Right cardiac atrium (tissue), 5 donors: Measurements from ENCODE around the gene LRMDA. TPM values are rescaled to one million over a fixed set of nuclear protein-coding genes. Genes with fewer than 3 reads are reported as not detected.

Experiments used
- ATAC-seq, 2 donors: fragments of 200-7000 bp; cut with Tn5 transposase; one replicate each; pipeline versions ENCODE4 v1.8.0 to v1.9.1; 2020; ENCODE audit warnings: moderate library complexity in 2 of 2, mild to moderate bottlenecking in 1 of 2
- DNase-seq, 3 donors: peaks; one replicate each; pipeline ENCODE4 v3.0.0-alpha.2; 2020
- H3K27ac ChIP-seq: one replicate; pipeline ENCODE4 v1.5.1; 2013; ENCODE audit warnings: mild to moderate bottlenecking, low read length, control low read depth, moderate library complexity
- H3K27me3 ChIP-seq: one replicate; pipeline ENCODE4 v1.6.1; 2013; ENCODE audit not compliant: control insufficient read depth, insufficient read depth
- H3K4me1 ChIP-seq: one replicate; pipeline ENCODE4 v1.6.1; 2013; ENCODE audit warnings: low read length; ENCODE audit not compliant: control insufficient read depth, insufficient read depth
- H3K4me3 ChIP-seq: one replicate; pipeline ENCODE4 v1.5.1; 2013; ENCODE audit warnings: low read length, control low read depth
- H3K9me3 ChIP-seq: one replicate; pipeline ENCODE4 v1.6.1; 2013; ENCODE audit warnings: low read length; ENCODE audit not compliant: control insufficient read depth
- WGBS: extraction: QIAGEN DNeasy Blood & Tissue Kit; methylation state at CpG from one replicate; pipeline ENCODE4 v1.1.7; 2013; 5-methylcytosine and 5-hydroxymethylcytosine counted together
- intact Hi-C, 4 donors: fragments of 100-400 bp; cut with DNase I; formaldehyde crosslinking; loops; one replicate each; pipeline versions ENCODE4 v1.11.0 to v1.14.0; 2022 to 2023
- polyA plus RNA-seq: library from polyadenylated mRNA; stranded (reverse); fragments of 200-250 nt; gene quantifications from one replicate; pipeline ENCODE4 v1.2.3, GENCODE V29; 2013
- total RNA-seq, 4 donors: library from RNA; stranded (reverse); fragmentation: NEBNext Ultra II Directional; extraction: Animal tissue kit (Norgen Biotek cat#: 25700); gene quantifications; one replicate each; pipeline ENCODE4 v1.2.1, GENCODE V29; 2021
- donor health status: healthy with polysubstance abuse.
- donor health status: DM: no; HTN: yes; CAD: no.
- donor health status: DM: no; HTN: no; CAD: no.
- donor health status: DM: no; HTN: yes; CAD: no; lungs with severe emphysema.
- donor health status: DM: yes; HTN: yes; CAD: no.

LRMDA gene
- total and polyA plus RNA-seq, 5 donors = 42.7 to 97.9 (median 48.8) TPM

DNA sequence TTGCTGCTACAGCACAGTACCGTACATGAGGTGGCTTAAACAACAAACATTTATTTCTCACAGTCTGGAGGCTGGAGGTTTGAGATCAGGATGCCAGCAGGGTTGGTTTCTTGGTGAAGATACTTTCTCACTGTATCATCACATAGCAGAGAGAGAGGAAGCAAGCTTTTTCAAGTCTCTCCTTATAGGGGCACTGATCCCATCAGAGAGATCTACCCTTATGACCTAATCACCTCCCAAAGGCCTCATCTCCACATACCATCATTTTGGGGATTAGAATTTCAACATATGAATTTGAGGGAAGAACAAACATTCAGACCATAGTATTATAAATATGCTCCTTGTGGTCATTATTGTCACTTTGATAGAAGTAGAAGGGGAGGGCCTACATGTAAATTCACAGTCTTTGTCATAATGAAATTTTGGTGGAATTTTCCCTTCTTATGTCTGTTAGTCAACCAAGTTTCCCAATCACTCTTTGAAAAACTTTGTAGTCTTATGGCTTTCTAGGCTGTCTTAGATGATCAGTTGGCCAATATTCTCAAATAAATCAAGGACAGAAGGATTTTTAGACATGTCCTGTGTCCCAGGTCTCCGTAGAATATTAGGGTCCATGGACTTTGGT is 606.2 kb downstream of the LRMDA start:
- Histone ChIP-seq H3K4me1 (no peaks in the 10 kb centered on the region), H3K9me3 (no peaks in the 10 kb centered on the region), H3K27me3 (no peaks in the 10 kb centered on the region), H3K27ac (no peak overlapping the region), H3K4me3 (no peak overlapping the region)
- WGBS = 96% methylated on average over 2 of the region's 2 CpGs
- intact Hi-C loops = loop anchor here (2.0 to 10.0 kb wide), 3 partner anchors 637 to 643 kb away; partner anchors contain the start of gene ZNF503 (in 2 of the 4)
- ATAC-seq = no peak
- no peak for DNase-seq

DNA sequence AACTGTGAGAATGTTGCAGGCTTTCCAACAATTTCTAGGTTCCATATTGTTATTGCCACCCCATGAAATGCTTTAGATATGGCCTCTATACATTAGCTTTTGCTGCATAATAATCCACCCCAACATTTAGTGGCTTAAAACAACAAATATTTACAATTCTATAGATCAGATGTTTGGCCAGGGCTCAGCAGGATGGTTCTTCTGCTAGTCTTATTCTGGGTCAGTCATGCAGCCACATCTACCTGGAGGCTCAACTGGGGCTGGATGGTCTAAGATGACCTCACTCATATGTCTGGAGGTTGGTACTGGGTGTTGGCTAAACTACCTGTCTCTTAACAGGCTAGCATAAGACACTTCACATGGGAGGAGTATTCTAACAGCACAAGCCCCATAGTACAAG is 607.3 kb downstream of the LRMDA start:
- no peak for DNase-seq
- no peaks in the 10 kb centered on the region for H3K27me3 ChIP-seq
- H3K4me1 ChIP-seq = no peaks in the 10 kb centered on the region
- no peak overlapping the region for H3K27ac ChIP-seq
- intact Hi-C loops = loop anchor here in 2 of 4 donors (5.0 to 10.0 kb wide), 2 partner anchors 641 to 644 kb away; no protein-coding TSS in a partner anchor
- H3K9me3 ChIP-seq = no peaks in the 10 kb centered on the region
- no peak for ATAC-seq
- H3K4me3 ChIP-seq = no peak overlapping the region

GRCh38 chr10:76040107-76040829 is 608.8 kb downstream of the LRMDA start:
- Histone ChIP-seq H3K9me3 (no peaks in the 10 kb centered on the region), H3K27ac (no peak overlapping the region), H3K27me3 (no peaks in the 10 kb centered on the region), H3K4me3 (no peak overlapping the region), H3K4me1 (no peaks in the 10 kb centered on the region)
- DNase-seq (no peak), ATAC-seq (no peak)
- 94% methylated on average over 6 of the region's 6 CpGs for WGBS
- intact Hi-C loops = no loop called here

GRCh38 chr10:76040830-76041220 is 609.4 kb downstream of the LRMDA start:
- ATAC-seq (no peak), DNase-seq (no peak)
- WGBS = 94% methylated on average over 6 of the region's 6 CpGs
- Histone ChIP-seq H3K9me3 (no peaks in the 10 kb centered on the region), H3K27ac (no peak overlapping the region), H3K4me1 (no peaks in the 10 kb centered on the region), H3K27me3 (no peaks in the 10 kb centered on the region), H3K4me3 (no peak overlapping the region)
- intact Hi-C loops = no loop called here

DNA sequence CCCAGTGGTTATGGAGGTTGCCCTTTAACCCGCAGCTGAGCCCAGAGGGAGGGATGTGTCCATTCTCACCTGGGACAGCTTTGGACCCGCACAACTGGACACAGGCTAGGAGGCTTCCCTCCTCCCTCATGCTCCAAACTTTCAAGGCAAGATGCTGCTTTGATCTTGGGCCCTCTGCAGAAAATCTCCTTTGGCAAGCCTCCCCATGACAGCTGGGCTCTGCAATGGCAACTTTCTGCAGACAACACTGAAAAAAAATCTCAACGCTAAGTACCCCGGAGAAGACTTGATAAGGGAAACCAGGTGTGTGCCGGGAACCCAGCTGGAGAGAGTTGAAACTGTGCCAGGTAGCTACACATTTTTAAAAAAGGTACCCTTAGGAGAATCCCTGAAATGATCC is 610.1 kb downstream of the LRMDA start:
- 83% methylated on average over 5 of the region's 5 CpGs for WGBS
- Histone ChIP-seq H3K4me3 (no peak overlapping the region), H3K27me3 (no peaks in the 10 kb centered on the region), H3K9me3 (no peaks in the 10 kb centered on the region), H3K4me1 (no peaks in the 10 kb centered on the region), H3K27ac (no peak overlapping the region)
- intact Hi-C loops = no loop called here
- no peak for ATAC-seq
- no peak for DNase-seq

DNA sequence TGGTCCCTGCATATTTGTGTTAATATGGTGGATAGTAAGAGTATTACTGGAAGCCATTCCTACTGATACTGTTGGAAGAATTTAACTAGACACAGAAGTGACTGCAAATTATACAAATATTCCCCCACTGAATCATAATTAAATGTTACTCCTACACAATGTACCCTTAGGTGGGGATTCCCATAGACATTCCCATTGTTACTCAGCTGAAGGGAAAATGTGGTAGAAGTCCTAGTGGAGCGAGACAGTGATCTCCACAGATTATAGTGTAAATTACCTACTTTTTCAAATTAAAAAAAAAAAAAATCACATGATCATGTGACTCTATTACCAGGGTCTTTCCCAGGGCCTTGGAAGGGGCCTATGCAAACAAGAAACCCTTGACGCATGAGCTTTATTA is 611.8 kb downstream of the LRMDA start:
- no peak for DNase-seq
- no peaks in the 10 kb centered on the region for H3K9me3 ChIP-seq
- intact Hi-C loops = no loop called here

GRCh38 chr10:76044751-76045150 is 613.3 kb downstream of the LRMDA start:
- H3K4me1 ChIP-seq = no peaks in the 10 kb centered on the region
- intact Hi-C loops = no loop called here
- H3K27ac ChIP-seq = no peak overlapping the region
- H3K27me3 ChIP-seq = no peaks in the 10 kb centered on the region
- H3K9me3 ChIP-seq = no peaks in the 10 kb centered on the region
- ATAC-seq (no peak), DNase-seq (no peak)
- H3K4me3 ChIP-seq = no peak overlapping the region

More for the DNA sequence above, 611.8 kb downstream of the LRMDA start:
- no peak for ATAC-seq
- no peaks in the 10 kb centered on the region for H3K27me3 ChIP-seq
- no peak overlapping the region for H3K27ac ChIP-seq
- no peaks in the 10 kb centered on the region for H3K4me1 ChIP-seq
- H3K4me3 ChIP-seq = no peak overlapping the region
- 98% methylated on average over 2 of the region's 2 CpGs for WGBS

DNA sequence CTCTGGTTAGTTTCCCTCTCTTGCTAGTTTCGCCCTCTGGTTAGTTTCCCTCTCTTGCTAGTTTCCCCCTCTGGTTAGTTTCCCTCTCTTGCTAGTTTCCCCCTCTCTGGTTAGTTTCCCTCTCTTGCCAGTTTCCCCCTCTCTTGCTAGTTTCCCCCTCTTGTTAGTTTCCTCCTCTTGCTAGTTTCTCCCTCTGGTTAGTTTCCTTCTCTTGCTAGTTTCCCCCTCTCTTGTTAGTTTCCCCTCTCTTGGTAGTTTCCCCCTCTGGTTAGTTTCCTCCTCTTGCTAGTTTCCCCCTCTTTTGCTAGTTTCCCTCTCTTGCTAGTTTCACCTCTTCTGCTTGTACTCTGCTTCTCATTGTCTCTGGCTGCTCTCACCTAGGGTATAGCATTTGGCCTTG is 613.8 kb downstream of the LRMDA start:
- intact Hi-C loops = no loop called here
- no peaks in the 10 kb centered on the region for H3K9me3 ChIP-seq
- 95% methylated on average over 1 of the region's 1 CpG for WGBS

GRCh38 chr10:76047521-76047920 is 616.1 kb downstream of the LRMDA start:
- Histone ChIP-seq H3K27me3 (no peaks in the 10 kb centered on the region), H3K27ac (no peak overlapping the region), H3K9me3 (no peaks in the 10 kb centered on the region), H3K4me3 (no peak overlapping the region), H3K4me1 (no peaks in the 10 kb centered on the region)
- DNase-seq (no peak), ATAC-seq (no peak)
- 99% methylated on average over 3 of the region's 3 CpGs for WGBS
- intact Hi-C loops = no loop called here

More for the DNA sequence above, 613.8 kb downstream of the LRMDA start:
- ATAC-seq (no peak), DNase-seq (no peak)
- H3K27me3 ChIP-seq = no peaks in the 10 kb centered on the region
- no peak overlapping the region for H3K4me3 ChIP-seq
- no peak overlapping the region for H3K27ac ChIP-seq
- H3K4me1 ChIP-seq = no peaks in the 10 kb centered on the region

DNA sequence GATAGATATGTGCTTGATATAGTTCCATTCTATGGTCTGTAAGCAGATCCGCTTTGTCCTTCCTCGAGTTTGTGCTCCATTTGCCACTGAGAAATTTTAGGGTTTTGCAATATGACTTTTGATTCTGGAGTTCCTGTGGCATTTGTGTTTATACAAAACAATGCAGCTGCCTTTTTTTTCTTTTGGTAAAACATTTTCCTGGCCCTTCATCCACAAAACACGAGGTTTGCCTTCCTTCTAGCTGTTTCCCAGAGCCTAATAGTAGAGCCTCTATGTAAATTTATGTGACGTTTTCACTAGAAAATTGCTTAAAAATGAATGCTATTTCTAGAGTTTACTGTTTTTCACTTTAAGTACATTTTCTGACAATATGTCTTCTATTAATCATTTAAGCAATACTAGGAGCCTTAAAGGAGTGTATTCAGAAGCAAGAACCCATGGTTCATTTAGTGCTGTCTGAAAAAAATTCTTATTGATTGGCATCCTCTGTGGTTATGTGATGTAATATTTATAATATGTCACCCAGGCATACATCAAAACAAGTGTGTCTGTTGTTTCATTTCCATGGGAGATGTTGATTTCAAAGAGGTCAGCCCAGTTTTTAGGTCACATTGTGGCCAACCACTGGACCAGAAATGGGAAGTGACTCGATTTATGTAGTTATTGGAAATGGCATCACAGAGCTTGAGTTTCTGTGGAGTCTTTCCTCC is 618.3 kb downstream of the LRMDA start:
- intact Hi-C loops = no loop called here
- 88% methylated on average over 5 of the region's 5 CpGs for WGBS

DNA sequence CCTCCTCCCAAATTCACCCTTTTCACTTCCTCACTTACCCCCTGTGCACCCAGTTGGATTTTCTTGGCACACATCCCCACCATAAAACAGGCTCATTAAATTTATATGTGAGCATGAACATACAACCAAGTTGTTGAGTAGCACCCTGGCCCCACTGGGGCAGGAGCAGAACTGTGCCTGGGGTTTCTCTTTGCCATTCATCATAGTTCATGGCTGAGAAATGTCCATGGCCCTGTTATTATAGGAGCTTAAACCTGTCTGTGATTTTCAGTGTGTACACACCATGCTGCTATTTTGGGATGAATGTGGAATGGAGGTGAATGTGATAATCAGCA is 618.8 kb downstream of the LRMDA start:
- Histone ChIP-seq H3K27ac (no peak overlapping the region), H3K4me3 (no peak overlapping the region), H3K9me3 (no peaks in the 10 kb centered on the region), H3K27me3 (no peaks in the 10 kb centered on the region), H3K4me1 (no peaks in the 10 kb centered on the region)
- DNase-seq (no peak), ATAC-seq (no peak)
- intact Hi-C loops = no loop called here

More for the DNA sequence above, 618.3 kb downstream of the LRMDA start:
- no peak for ATAC-seq
- no peak overlapping the region for H3K27ac ChIP-seq
- H3K4me1 ChIP-seq = no peaks in the 10 kb centered on the region
- DNase-seq = no peak
- no peaks in the 10 kb centered on the region for H3K27me3 ChIP-seq
- H3K9me3 ChIP-seq = no peaks in the 10 kb centered on the region
- no peak overlapping the region for H3K4me3 ChIP-seq
